ENCODE measurements around the gene HPSE. TPM values are rescaled to one million over a fixed set of nuclear protein-coding genes. Genes with fewer than 3 reads are reported as not detected.
A peak's percentile ranks its signal among the peaks of the same experiment; 100 is the strongest.

Gene HPSE
- total RNA-seq, 2 donors from 2014 or later: 1.1 to 2.7 TPM

DNA sequence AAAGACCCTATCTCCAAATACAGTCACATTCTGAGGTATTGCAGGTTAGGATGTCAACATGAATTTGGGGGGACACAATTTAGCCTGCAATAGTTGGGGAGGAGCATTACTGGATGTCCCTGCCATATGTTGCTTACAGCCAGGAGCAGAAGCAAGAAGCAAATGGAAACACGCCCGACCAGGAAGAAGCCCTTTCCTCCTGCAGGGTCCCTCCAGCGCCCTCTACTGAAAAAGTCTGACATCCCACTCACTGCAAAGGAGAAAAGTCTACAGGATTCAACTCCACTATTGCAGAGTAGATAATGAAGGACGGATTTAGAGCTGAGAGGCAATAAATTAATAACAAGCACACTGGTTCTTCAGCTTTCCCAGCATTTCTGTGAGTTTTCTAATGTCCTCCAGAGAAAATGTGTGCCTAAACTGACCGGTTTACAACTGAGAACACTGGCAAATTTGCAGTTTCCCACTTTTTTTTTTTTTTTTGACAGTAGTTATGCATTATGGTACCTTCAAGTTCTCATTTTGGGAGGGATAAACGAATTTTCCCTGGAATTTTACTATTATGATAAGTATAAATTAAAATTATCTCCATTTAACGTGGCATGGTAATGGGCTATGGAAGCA is 81.8 kb downstream of the HPSE start:
- Mint-ChIP-seq H3K4me3 (no peak overlapping the region), H3K27me3 (ENCODE audit: insufficient read depth) (no peaks in the 10 kb centered on the region), H3K9me3 (no peaks in the 10 kb centered on the region), H3K36me3 (ENCODE audit: low read depth) (no peaks in the 10 kb centered on the region), H3K27ac (no peak overlapping the region), H3K4me1 (peaks cover 4% of the 10 kb centered on the region)
- WGBS, 2 experiments (ENCODE audit: insufficient coverage in 1 of 2, insufficient read length in 1 of 2): 46 to 55% methylated on average over 4 to 6 of the region's 7 CpGs
- TF ChIP-seq, protein P1, sequence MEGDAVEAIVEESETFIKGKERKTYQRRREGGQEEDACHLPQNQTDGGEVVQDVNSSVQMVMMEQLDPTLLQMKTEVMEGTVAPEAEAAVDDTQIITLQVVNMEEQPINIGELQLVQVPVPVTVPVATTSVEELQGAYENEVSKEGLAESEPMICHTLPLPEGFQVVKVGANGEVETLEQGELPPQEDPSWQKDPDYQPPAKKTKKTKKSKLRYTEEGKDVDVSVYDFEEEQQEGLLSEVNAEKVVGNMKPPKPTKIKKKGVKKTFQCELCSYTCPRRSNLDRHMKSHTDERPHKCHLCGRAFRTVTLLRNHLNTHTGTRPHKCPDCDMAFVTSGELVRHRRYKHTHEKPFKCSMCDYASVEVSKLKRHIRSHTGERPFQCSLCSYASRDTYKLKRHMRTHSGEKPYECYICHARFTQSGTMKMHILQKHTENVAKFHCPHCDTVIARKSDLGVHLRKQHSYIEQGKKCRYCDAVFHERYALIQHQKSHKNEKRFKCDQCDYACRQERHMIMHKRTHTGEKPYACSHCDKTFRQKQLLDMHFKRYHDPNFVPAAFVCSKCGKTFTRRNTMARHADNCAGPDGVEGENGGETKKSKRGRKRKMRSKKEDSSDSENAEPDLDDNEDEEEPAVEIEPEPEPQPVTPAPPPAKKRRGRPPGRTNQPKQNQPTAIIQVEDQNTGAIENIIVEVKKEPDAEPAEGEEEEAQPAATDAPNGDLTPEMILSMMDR (conservative IDR thresholded peaks at IDR 0.05): peak; percentile 88
- no peaks in the 10 kb centered on the region for H3K9me3 ChIP-seq (ENCODE audit: control insufficient read depth, low read length)
- peak; percentile 93 for DNase-seq
- H3K4me3 ChIP-seq (ENCODE audit: low read length): no peak overlapping the region
- no peak overlapping the region for H3K27ac ChIP-seq (ENCODE audit: low read depth, low read length)
- no peaks in the 10 kb centered on the region for H3K27me3 ChIP-seq (ENCODE audit: control insufficient read depth, insufficient read depth, low read length, poor library complexity, severe bottlenecking)
- no peaks in the 10 kb centered on the region for H3K36me3 ChIP-seq (ENCODE audit: control insufficient read depth, insufficient read depth, low read length)
- no peaks in the 10 kb centered on the region for H3K4me1 ChIP-seq (ENCODE audit: control insufficient read depth, insufficient read depth, low read length)
- H3K9ac ChIP-seq (ENCODE audit: extremely low read depth, low read length, poor library complexity, severe bottlenecking): no peak overlapping the region

DNA sequence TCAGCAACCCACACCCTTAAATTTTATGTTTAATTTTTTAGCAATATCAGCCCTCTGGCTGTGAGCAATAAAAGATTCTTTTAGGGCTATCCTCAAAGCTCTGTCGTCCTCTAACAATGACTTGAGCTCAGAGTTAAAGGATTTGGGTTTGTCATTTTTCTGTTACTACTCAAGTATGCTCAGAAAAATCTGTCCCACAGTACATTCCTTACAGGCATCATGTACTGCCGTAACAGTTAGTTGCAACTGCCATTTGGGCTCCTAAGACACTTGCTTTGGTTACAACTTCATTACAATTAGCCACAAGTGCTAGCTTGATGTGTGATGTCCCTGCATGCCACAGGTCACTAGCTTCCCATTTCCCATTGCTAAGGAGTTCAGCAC is 83.2 kb downstream of the HPSE start:
- Mint-ChIP-seq H3K27me3 (ENCODE audit: insufficient read depth) (no peaks in the 10 kb centered on the region), H3K9me3 (no peaks in the 10 kb centered on the region), H3K27ac (no peak overlapping the region), H3K4me1 (peaks cover 4% of the 10 kb centered on the region), H3K36me3 (ENCODE audit: low read depth) (no peaks in the 10 kb centered on the region), H3K4me3 (no peak overlapping the region)
- Histone ChIP-seq H3K4me1 (ENCODE audit: control insufficient read depth, insufficient read depth, low read length) (no peaks in the 10 kb centered on the region), H3K36me3 (ENCODE audit: control insufficient read depth, insufficient read depth, low read length) (no peaks in the 10 kb centered on the region), H3K27me3 (ENCODE audit: control insufficient read depth, insufficient read depth, low read length, poor library complexity, severe bottlenecking) (no peaks in the 10 kb centered on the region), H3K27ac (ENCODE audit: low read depth, low read length) (no peak overlapping the region), H3K9ac (ENCODE audit: extremely low read depth, low read length, poor library complexity, severe bottlenecking) (no peak overlapping the region), H3K9me3 (ENCODE audit: control insufficient read depth, low read length) (no peaks in the 10 kb centered on the region), H3K4me3 (ENCODE audit: low read length) (no peak overlapping the region)
- TF ChIP-seq, protein P1 (conservative IDR thresholded peaks at IDR 0.05): no peak
- no peak for DNase-seq
- 83 to 91% methylated on average over 2 of the region's 2 CpGs for WGBS, 2 experiments (ENCODE audit: insufficient coverage in 1 of 2, insufficient read length in 1 of 2)

DNA sequence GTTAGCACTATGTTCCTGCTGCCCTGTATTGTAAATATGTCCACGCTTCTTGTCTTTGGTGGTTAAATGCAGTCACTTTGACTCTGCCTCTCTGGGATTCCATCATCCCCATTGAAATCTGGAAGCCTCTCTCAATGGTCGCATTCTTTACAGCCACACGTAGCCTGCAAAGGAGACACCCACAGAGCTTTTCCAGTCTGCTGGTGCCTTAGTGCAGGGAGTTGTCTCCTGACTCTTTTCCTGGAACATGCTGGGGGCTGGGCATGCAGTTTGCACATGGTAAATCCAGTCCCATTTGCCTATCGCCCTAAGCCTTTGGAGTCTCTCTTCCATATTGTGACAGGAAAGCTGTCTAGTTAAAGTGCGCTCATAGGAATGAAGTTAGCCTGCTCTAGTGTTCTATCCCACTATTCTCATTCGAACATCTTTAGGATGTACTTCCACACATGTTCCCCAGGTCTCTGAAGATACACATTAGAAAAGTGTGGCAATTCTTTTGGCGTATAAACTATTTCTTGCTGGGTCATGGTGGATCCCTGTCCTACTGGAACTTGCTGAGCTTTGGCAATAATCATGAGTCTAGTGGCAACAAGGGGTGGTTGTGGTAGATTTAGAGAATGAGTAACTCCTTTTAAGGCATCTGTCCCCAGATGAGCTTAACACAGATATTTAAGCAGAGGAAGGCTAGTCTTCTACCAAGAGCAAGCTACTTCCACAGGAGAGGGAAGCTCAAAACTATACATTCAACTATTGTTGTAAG is 83.8 kb downstream of the HPSE start:
- WGBS, 2 experiments (ENCODE audit: insufficient coverage in 1 of 2, insufficient read length in 1 of 2): 89 to 91% methylated on average over 6 to 7 of the region's 7 CpGs
- H3K4me3 Mint-ChIP-seq: no peak overlapping the region
- Histone ChIP-seq H3K4me1 (ENCODE audit: control insufficient read depth, insufficient read depth, low read length) (no peaks in the 10 kb centered on the region), H3K27me3 (ENCODE audit: control insufficient read depth, insufficient read depth, low read length, poor library complexity, severe bottlenecking) (no peaks in the 10 kb centered on the region), H3K9me3 (ENCODE audit: control insufficient read depth, low read length) (no peaks in the 10 kb centered on the region), H3K4me3 (ENCODE audit: low read length) (no peak overlapping the region), H3K27ac (ENCODE audit: low read depth, low read length) (no peak overlapping the region), H3K9ac (ENCODE audit: extremely low read depth, low read length, poor library complexity, severe bottlenecking) (no peak overlapping the region), H3K36me3 (ENCODE audit: control insufficient read depth, insufficient read depth, low read length) (no peaks in the 10 kb centered on the region)
- H3K4me1 Mint-ChIP-seq: peaks cover 4% of the 10 kb centered on the region
- H3K9me3 Mint-ChIP-seq: no peaks in the 10 kb centered on the region
- TF ChIP-seq, protein P1 (conservative IDR thresholded peaks at IDR 0.05): no peak
- H3K27ac Mint-ChIP-seq: no peak overlapping the region
- no peaks in the 10 kb centered on the region for H3K27me3 Mint-ChIP-seq (ENCODE audit: insufficient read depth)
- H3K36me3 Mint-ChIP-seq (ENCODE audit: low read depth): no peaks in the 10 kb centered on the region
- peak; percentile 53 for DNase-seq

All from endodermal cell (in vitro differentiated cells).